ENCODE measurements around the gene BRSK1.

The BRSK1 gene

DNA sequence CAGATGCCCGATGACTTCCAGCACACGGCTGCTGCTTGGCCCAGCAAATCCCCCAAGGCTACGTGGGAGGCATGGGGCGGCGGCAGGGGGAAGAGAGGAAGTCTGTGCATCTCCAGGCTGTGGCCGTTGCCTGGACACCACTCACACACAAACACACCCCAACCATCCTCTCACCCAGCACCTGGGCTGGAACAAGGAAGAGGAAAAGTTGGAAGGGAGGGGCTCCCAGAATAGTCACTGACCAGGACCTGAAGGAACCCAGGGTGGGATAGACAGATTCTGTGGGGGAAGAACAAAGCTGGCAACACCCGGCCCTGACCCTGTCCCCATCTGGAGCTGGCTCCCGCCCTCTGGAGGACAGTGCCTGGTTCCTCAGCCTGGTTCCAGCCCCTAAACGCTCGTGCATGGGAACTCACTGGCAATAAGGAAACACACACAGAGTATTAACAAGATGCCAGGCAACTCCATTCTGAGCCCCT is 36.1 kb upstream of the BRSK1 start:
- H3K4me1 ChIP-seq (ENCODE audit: control insufficient read depth, insufficient read depth, low read length) = no peaks in the 10 kb centered on the region
- H3K9me3 ChIP-seq (ENCODE audit: control insufficient read depth, insufficient read depth, low read length) = no peaks in the 10 kb centered on the region
- H3K36me3 ChIP-seq (ENCODE audit: control insufficient read depth, insufficient read depth, low read length) = peaks cover 49% of the 10 kb centered on the region
- H3K27ac ChIP-seq (ENCODE audit: low read depth, low read length) = no peak overlapping the region
- H3K4me3 ChIP-seq (ENCODE audit: low read depth, low read length) = no peak overlapping the region
- no peak overlapping the region for H3K9ac ChIP-seq (ENCODE audit: low read depth, low read length)
- no peaks in the 10 kb centered on the region for H3K27me3 ChIP-seq (ENCODE audit: control insufficient read depth, insufficient read depth, low read length)

DNA sequence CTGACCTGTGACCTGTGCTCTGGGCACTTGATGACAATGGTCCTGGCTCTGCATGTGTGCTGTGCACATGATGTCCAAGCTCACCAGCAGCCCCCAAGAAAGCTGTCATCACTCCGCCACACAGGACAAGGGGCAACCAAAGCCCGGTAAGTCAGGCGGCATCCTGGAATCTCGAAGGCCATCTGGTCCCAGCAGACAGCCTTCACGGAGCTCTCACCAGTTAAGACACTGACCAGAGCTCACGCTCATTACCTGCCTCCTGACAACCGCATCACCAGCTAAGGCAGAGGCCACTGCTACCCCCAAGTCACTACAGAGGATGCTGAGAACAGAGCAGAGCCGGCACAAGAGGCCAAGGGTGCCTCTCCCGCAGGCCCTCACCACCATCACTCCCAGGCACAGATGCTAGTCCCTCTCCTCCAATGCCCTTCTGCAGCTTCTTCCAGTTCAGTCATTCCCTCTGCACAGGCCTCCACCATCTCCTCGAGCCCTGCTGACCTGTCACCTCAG is 35.6 kb upstream of the BRSK1 start:
- Histone ChIP-seq H3K27ac (ENCODE audit: low read depth, low read length) (no peak overlapping the region), H3K9ac (ENCODE audit: low read depth, low read length) (no peak overlapping the region), H3K4me1 (ENCODE audit: control insufficient read depth, insufficient read depth, low read length) (no peaks in the 10 kb centered on the region), H3K36me3 (ENCODE audit: control insufficient read depth, insufficient read depth, low read length) (peaks cover 46% of the 10 kb centered on the region), H3K4me3 (ENCODE audit: low read depth, low read length) (no peak overlapping the region), H3K27me3 (ENCODE audit: control insufficient read depth, insufficient read depth, low read length) (no peaks in the 10 kb centered on the region), H3K9me3 (ENCODE audit: control insufficient read depth, insufficient read depth, low read length) (no peaks in the 10 kb centered on the region)

DNA sequence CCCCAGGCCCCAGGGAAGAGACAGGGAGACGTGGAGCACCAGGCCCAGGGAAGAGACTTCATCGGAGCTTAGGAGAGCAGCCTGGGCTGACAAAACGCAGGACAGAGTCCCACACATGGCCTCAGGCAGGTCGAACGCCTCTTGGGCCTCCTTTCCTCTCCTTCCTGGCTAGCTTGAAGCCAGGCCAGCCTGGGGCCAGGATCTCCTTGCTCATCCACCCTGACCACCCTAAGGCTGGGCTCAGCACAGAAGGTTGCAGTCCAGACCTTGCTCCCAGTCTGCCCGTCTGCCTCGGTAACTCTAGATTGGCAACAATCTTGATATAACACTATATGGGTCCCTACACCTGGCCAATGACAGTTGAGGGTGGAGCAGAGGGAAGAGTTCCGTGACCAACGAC is 35.1 kb upstream of the BRSK1 start:
- Histone ChIP-seq H3K9me3 (ENCODE audit: control insufficient read depth, insufficient read depth, low read length) (no peaks in the 10 kb centered on the region), H3K27me3 (ENCODE audit: control insufficient read depth, insufficient read depth, low read length) (no peaks in the 10 kb centered on the region), H3K4me1 (ENCODE audit: control insufficient read depth, insufficient read depth, low read length) (no peaks in the 10 kb centered on the region), H3K27ac (ENCODE audit: low read depth, low read length) (no peak overlapping the region), H3K4me3 (ENCODE audit: low read depth, low read length) (no peak overlapping the region), H3K36me3 (ENCODE audit: control insufficient read depth, insufficient read depth, low read length) (peaks cover 46% of the 10 kb centered on the region), H3K9ac (ENCODE audit: low read depth, low read length) (no peak overlapping the region)

DNA sequence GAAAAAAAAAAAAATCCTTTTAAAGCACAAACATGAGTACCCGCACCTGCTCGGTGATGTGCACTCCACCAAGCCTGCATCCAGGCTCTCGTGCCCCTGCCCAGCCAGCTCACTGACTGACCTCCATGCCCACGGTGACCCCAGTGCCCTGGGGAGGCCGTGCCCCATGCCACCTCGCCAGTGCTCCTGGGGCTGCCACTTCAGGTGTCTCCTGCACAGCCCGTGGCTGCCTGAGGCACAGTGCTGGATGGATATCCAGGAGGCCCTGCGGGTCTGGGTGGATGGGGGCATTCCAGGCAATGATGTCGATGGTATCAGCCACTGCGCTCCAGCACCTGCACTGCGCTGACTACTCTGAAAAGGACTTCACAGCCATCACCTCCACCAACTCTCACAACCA is 34.0 kb upstream of the BRSK1 start:
- Histone ChIP-seq H3K4me1 (ENCODE audit: control insufficient read depth, insufficient read depth, low read length) (0 out of 2 replicates have a peak, but pooled peaks cover 6% of the 10 kb centered on the region), H3K36me3 (ENCODE audit: control insufficient read depth, insufficient read depth, low read length) (peaks cover 34% of the 10 kb centered on the region)

DNA sequence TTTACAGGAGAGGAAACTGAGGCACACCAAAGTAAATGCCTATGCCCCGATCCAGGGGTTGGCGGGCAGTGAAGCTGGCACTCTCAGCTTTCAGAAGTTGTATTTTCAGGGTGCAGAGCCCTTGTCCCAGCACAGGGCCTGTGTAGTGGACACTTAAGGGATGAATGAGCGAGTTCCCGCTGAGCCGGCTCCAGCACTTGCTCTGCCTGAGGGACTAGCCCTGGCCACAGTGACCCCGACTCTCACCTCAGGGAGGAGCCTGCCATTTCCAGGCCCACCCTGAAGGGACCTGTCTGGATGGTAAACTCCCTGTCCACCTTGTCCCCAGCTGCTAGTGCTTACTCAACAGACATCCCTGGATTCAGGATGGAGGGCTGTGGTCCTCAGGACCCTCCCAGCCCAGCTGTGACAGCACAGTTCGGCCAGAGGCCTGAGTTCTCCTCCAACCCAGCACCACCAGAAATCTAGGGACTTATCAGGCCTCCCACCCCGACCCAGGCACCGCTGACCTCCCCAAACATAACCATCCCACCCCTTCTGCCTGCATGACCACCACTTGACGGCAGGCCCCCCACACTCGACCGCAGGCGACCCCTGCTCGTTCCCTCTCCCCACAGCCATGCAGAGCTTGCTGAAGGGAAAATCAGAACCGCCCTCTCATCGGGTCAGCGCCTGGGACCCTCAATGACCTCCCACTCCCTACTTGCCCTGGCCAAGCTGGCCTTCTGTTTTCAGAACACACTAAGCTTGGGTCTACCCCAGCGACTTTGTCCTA is 33.3 kb upstream of the BRSK1 start:
- Histone ChIP-seq H3K27ac (ENCODE audit: low read depth, low read length) (no peak overlapping the region), H3K9me3 (ENCODE audit: control insufficient read depth, insufficient read depth, low read length) (no peaks in the 10 kb centered on the region), H3K27me3 (ENCODE audit: control insufficient read depth, insufficient read depth, low read length) (no peaks in the 10 kb centered on the region), H3K9ac (ENCODE audit: low read depth, low read length) (no peak overlapping the region), H3K4me1 (ENCODE audit: control insufficient read depth, insufficient read depth, low read length) (0 out of 2 replicates have a peak, but pooled peaks cover 6% of the 10 kb centered on the region), H3K4me3 (ENCODE audit: low read depth, low read length) (no peak overlapping the region), H3K36me3 (ENCODE audit: control insufficient read depth, insufficient read depth, low read length) (peaks cover 28% of the 10 kb centered on the region)

More for the DNA sequence above, 34.0 kb upstream of the BRSK1 start:
- no peak overlapping the region for H3K9ac ChIP-seq (ENCODE audit: low read depth, low read length)
- no peak overlapping the region for H3K27ac ChIP-seq (ENCODE audit: low read depth, low read length)
- no peaks in the 10 kb centered on the region for H3K9me3 ChIP-seq (ENCODE audit: control insufficient read depth, insufficient read depth, low read length)
- H3K27me3 ChIP-seq (ENCODE audit: control insufficient read depth, insufficient read depth, low read length) = no peaks in the 10 kb centered on the region
- H3K4me3 ChIP-seq (ENCODE audit: low read depth, low read length) = no peak overlapping the region

DNA sequence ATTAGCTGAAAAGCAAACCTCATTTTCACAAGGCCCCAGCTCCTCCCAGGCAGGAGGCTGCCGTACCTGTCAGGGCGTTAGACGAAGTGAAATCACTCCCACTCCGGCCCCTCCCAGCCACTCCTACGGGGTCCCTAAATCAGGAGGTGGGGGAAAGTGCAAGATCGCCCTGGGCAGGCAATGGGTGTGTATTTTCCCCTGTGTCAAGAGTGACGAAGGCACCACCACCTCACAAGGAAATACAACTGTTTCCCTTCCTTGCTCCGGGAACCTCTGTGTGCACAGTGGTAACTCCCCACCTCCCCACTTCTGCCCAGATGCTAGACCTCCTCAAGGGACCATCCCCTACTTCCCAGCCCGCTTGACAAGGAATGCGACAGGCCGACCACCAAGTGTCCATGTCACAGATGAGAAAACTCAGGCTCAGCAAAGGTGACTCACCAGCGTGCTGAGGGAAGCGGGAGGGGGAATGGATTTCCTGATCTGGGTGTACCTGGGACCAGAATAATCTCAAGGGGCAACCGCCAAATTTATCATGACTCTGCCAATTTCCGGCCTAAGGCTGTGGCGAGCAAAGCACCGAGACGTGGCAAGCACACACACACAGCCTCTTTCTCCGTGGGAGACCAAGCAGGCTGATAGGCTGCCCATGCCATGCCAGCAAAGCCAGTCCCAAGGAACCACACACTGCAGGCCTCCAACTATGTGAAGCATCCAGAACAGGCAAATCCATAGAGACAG is 32.3 kb upstream of the BRSK1 start:
- no peak overlapping the region for H3K27ac ChIP-seq (ENCODE audit: low read depth, low read length)
- H3K4me1 ChIP-seq (ENCODE audit: control insufficient read depth, insufficient read depth, low read length) = 0 out of 2 replicates have a peak, but pooled peaks cover 6% of the 10 kb centered on the region
- H3K36me3 ChIP-seq (ENCODE audit: control insufficient read depth, insufficient read depth, low read length) = peaks cover 20% of the 10 kb centered on the region
- no peak overlapping the region for H3K4me3 ChIP-seq (ENCODE audit: low read depth, low read length)
- H3K9ac ChIP-seq (ENCODE audit: low read depth, low read length) = no peak overlapping the region
- no peaks in the 10 kb centered on the region for H3K9me3 ChIP-seq (ENCODE audit: control insufficient read depth, insufficient read depth, low read length)
- H3K27me3 ChIP-seq (ENCODE audit: control insufficient read depth, insufficient read depth, low read length) = no peaks in the 10 kb centered on the region

DNA sequence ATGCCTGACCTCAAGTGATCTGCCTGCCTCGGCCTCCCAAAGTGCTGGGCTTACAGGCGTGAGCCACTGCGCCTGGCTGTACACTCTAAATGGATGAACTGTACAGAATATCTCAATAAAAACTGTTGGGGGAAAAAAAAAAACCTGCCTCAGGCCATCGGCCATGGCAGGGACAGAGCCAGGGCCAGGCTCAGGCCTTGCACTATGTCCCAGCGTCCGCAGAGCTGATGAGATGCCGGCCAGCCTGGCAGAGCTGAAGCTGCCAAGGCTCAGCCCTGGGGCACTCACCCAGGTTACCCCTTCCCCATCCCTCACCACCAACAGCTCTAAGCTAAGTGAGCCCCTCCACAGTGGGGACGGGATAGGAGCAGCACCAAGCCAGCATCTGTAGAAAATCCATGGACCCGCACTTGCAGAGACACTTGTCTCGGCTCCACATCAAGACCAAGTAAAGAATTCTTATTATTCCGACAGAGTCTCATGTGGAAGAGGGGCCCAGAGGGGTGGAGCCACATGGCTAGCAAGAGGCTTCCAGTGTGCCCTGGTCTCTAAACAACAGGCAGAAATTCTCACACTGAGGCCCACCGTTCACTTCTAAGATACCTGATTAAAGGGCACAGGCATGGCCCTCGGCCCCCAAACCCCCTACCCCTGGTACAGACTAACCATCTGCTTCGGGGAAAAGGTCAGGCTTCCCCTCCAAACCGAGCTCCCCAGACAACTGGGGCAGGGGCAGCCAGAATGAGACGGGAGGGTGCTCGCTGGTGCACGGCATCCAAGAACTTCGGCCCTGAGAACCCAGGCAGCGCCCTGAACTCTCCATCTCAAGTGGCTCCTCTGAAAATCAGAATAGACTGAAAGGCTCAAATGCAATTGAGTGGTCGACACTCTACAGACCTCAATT is 30.8 kb upstream of the BRSK1 start:
- Histone ChIP-seq H3K27me3 (ENCODE audit: control insufficient read depth, insufficient read depth, low read length) (no peaks in the 10 kb centered on the region), H3K27ac (ENCODE audit: low read depth, low read length) (no peak overlapping the region), H3K4me1 (ENCODE audit: control insufficient read depth, insufficient read depth, low read length) (peaks cover 11% of the 10 kb centered on the region), H3K9me3 (ENCODE audit: control insufficient read depth, insufficient read depth, low read length) (no peaks in the 10 kb centered on the region), H3K9ac (ENCODE audit: low read depth, low read length) (no peak overlapping the region), H3K36me3 (ENCODE audit: control insufficient read depth, insufficient read depth, low read length) (peaks cover 13% of the 10 kb centered on the region; the same call in 1 of the 2 replicates), H3K4me3 (ENCODE audit: low read depth, low read length) (no peak overlapping the region)

DNA sequence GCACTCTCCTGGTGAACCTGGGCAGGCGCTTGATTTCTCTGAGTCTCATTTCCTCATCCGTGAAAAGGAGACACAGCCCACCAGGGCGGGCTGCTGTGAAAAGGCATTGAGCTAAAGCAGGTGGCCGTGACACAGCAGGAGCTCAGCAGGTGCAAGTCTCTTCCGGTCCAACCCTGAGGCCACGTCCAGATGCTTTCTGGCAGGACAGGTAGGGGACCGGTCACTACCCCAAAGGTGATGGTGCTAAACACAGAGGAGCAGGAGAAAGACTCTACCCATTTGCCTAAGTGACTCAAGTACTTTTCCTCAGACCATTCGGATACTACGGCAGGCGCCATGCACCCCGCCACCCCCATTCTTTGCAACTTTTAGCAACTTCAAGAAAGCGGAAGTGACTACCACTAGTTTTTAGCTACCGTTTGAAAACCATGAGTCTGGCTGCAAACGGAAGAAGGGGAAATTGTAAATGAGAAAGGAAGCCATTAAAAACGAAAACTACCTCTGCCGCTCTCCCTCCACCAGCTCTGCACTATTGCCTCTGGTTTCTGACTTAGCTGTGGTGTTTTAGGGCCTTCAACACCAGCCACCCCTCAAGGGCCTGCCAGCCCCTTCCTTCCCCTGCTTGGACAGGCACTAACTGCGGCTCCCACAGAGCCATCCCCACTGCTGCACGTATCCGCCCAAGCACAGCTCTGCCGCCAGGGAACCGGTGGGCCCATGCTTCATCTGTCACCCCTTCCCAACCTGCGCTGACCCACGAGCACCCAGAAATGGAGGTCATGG is 29.8 kb upstream of the BRSK1 start:
- Histone ChIP-seq H3K4me3 (ENCODE audit: low read depth, low read length) (no peak overlapping the region), H3K27me3 (ENCODE audit: control insufficient read depth, insufficient read depth, low read length) (no peaks in the 10 kb centered on the region), H3K27ac (ENCODE audit: low read depth, low read length) (no peak overlapping the region), H3K9ac (ENCODE audit: low read depth, low read length) (no peak overlapping the region), H3K9me3 (ENCODE audit: control insufficient read depth, insufficient read depth, low read length) (no peaks in the 10 kb centered on the region), H3K4me1 (ENCODE audit: control insufficient read depth, insufficient read depth, low read length) (peaks cover 11% of the 10 kb centered on the region), H3K36me3 (ENCODE audit: control insufficient read depth, insufficient read depth, low read length) (peaks cover 13% of the 10 kb centered on the region; the same call in 1 of the 2 replicates)

DNA sequence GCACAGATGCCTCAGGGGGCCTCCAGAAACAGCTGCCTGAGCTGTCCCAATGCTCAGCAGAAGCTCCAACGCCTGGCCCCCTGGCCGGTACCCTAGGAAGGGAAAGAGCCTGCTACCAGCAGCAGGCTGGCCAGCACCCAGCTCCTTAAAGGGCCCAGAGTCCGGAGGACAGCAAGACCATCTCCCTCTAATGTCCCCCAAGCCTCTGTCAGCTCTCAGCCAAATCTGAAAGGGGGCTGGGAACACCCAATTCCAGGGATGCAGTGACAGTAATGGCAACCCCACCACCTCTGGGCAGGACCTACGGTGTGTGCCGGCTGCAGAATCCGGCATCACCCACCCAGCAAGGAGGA is 29.2 kb upstream of the BRSK1 start:
- no peaks in the 10 kb centered on the region for H3K9me3 ChIP-seq (ENCODE audit: control insufficient read depth, insufficient read depth, low read length)
- no peak overlapping the region for H3K4me3 ChIP-seq (ENCODE audit: low read depth, low read length)
- no peak overlapping the region for H3K9ac ChIP-seq (ENCODE audit: low read depth, low read length)
- H3K27me3 ChIP-seq (ENCODE audit: control insufficient read depth, insufficient read depth, low read length) = no peaks in the 10 kb centered on the region
- no peak overlapping the region for H3K27ac ChIP-seq (ENCODE audit: low read depth, low read length)
- peaks cover 13% of the 10 kb centered on the region; the same call in 1 of the 2 replicates for H3K36me3 ChIP-seq (ENCODE audit: control insufficient read depth, insufficient read depth, low read length)
- peaks cover 11% of the 10 kb centered on the region for H3K4me1 ChIP-seq (ENCODE audit: control insufficient read depth, insufficient read depth, low read length)

All from HUES48 (cell line).